Stimulated activated CD4-positive, alpha-beta T cell treated with anti-CD3 and anti-CD28 coated beads, Interleukin-15, amount 100 ng/mL, for 48 hours (primary cell): Measurements from ENCODE around the gene MACROH2A1.

Experiments used
- DNase-seq, 2 donors: peaks; one replicate each; pipeline ENCODE4 v3.0.0-alpha.2; 2020; ENCODE audit warnings: low read depth in 2 of 2

Gene MACROH2A1

DNA sequence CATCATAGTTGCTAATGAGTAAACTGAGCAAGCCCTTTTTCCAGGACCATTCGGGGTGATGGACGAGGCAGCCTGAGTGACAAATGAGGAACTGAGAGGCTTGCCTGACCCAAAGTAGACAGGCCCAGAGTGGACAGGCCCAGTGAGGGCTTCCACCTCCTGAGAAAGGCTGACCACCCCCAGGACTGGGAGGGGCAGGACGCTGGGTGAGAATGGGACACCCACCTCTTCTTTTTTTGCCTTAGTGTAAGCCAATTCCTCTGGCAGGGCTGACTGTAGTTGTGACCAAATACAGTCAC lies 68.3 kb downstream of the MACROH2A1 start:
- no peak for DNase-seq

DNA sequence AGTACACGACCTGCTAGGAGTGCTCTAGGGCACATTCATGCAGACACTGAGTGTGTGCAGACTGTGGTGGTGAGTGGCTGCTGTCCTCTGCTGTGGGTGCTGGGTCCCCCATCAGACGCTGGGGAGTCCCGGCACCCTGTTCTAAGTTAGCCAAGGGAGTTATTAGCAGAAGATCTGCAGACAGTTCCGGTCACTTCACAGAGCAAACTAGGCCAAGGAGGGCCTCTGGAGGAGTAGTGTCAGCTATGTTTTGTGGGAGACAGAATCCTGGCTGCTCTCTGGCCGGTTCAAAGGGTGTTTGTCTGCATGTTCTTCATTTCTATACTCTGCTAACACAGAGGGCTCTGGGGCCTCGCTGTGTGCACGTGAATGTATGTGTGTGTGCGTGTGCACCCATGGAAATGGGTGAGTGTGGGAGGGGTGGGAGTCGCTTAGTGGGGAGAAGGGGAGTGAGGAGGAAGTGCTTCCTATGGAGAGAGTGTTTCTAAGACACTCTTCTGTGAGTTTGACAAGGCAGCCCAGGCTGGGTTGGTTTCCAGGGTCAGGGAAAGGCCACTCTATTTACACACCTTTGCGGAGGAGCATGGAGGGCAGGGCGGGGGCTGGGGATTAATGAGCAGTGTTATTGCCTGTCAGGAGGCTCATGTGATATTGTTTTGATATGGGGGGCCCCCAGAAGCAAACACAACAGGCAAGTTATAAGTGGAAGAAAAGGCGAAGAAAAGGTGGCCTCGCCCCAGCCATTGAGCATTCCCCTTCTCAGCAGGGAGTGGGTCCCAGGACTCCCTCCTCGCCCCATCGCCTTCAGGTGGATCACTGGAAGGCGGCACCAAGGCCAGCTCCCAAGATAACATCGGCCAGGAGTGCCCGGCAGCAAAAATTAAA lies 68.9 kb downstream of the MACROH2A1 start:
- DNase-seq, result no peak

DNA sequence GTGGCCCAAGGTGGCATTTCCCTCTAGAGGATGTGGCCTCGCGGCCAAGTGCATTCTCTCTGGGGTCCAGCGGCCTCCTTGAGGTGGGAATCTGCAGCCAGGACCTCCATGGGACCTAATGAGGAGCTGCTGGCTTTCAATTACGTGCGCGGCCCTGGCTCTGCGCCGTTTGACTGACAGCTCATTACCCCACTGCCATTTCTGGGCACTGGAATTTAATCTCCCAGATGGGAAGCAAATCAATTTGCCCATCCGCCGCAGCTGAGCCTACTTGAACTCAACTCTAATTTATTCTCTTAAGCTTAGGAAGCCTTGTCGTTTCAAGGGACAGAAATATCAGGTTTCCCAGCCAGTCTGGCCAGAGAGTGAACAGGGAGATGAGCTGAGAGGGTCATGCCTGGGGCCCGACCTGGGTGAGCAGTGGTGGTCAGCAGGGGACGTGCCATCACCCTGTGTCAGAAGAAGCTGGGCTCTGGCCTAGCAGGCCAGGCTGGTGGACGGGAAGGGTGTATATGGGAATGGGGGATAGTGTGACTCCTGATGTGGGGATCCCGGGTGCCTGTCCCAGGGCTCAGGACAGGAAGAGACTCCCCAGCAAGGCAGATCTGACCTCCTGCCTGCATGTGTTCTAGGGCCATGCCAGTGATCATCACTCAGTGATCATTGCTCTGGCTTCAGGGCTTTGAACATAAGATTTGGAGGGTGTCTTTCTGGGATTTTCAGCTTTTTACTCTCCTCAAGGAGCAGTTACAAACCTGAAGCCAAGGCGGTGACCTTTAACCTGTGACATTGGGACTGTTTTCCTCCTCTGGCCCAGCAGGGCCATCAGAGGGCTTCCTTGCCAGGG lies 69.7 kb downstream of the MACROH2A1 start:
- no peak for DNase-seq

DNA sequence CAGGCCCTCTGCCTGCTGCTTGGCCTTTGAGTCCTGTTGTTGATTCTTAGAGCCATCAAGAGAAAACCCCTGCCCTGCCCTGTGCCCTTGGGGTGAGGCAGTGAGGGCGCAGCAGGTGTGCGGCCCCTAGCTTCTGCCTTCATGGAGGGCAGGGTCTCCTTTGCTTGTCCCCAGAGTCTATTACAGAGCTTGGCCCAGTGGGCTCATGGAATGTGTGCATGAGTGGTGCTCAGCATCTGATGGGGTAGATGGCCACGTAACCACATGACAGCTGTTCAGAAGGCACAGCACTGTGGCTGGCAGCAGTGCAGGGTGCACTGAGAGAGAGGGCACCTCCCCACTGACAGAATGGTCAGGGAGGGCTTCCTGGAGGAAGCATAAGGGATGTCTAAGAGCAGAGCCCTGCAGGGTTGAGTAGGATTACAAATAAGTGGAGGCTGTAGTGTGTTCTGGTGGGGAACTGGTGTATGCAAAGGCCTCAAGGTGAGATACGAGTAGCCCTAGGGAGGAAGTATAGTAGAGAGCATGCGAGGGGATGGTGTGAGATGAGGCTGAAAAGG lies 70.8 kb downstream of the MACROH2A1 start:
- no peak for DNase-seq

DNA sequence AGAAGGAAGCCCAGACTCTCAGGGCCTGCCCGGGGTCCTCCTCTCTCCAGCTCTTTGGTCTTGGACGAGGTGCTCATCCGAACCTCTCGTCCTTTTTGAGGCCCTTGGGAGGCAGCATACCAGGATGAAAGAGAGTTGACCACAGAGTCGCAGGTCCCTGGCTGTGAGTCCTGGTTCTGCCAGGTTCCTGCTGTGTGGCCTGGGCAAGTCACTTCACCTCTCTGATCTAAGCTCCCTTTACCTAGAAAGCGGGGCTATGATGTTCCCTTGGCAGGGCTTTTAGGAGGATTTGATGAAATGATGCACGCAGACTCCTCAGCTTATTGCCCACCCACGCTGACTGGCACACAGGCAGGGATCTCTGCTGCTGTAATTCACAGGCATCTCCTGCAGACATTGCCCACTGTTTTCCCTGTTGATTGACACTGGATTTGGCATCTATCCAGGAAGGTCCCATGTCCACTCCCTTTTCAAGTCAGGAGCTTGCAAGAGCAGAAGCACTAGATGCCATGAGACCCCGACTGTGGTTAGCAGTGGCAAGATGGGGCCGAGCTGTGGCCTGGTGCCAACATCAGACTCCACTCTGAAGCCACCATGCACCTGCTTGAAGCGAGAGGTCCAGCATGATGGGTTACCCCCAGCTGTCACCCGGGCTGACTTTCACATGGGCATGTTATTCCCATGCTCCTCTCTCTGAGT lies 71.5 kb downstream of the MACROH2A1 start:
- DNase-seq, result no peak

DNA sequence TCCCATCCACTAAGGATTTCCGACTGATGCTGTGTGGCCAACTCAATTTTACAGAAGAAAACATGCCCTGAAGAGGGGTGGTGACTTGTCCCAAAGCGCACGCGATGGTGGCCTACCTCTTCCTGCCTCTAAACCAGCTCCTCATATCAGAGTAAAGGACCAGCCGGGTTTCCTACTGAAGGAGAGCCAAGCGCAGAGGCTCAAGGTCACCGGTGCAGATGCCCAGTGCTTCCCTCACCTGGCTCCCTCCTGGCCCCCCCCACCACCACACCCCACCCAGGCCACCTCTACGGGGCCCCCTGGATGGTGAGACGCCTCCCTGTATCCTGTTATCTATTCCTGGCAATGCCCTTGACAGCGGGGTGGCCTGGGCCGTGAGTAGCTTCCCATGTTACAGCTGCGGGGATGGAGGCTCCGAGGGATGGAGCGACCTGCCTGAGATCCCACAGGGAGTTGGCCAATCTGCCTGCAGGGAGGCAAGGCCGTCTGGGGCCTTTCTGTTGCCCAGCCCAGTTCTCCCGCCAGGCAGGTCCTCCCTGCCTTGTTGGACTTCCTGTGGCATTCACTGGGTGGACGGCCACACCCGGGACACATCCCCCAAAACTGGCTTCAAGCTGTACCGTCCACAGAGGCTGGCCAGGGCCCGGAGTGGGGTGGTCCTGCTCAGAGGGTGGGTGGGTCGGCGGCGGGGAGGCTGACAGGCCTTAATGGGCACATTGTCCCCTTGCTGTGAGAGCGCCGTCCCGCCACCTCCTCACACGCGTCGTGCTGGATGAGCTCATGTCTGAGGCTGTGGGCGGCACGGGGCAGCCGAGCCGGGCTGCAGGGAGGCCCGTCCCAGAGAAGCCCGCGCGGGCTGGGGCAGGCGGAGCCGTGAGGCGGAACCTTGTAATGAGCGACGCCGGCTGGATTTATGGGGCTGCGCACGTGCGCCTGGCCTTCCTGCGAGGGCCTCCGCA lies 72.5 kb downstream of the MACROH2A1 start:
- no peak for DNase-seq

DNA sequence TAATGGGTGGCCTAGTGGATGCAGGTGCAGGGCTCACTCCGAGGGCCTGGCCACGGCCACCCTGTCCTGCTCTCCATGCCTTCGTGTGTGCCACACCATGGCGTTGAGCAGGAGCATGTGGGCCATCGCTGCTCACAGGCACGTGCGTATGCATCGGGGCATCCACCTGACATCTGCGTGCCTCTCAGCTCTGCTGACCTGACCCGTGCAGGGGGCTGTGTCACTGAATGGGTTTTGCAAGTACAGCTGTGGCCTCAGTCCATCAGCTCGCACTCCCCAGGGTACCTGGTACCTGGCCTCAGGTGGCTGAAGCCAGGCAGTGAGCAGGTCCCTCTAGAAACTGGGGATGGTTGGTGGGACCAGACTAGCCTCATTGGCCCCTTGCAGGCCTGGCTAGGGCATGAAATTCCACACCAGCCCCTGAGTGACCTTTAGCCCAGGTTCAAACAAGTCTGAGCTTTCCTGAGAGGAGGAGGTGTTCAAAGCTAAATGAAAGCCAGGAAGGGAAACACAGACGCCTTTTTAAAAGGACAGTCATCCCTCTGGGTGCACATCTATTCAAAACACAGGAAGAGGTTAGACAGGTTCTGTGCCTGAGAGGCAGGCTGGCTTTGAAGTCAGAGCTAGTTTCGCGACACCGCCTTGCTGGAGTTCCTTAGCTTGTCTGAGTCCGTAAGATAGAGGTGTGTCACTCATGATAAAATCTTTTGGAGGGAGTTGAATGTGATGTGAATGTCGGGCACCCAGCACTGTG lies 74.0 kb downstream of the MACROH2A1 start:
- DNase-seq, result no peak

DNA sequence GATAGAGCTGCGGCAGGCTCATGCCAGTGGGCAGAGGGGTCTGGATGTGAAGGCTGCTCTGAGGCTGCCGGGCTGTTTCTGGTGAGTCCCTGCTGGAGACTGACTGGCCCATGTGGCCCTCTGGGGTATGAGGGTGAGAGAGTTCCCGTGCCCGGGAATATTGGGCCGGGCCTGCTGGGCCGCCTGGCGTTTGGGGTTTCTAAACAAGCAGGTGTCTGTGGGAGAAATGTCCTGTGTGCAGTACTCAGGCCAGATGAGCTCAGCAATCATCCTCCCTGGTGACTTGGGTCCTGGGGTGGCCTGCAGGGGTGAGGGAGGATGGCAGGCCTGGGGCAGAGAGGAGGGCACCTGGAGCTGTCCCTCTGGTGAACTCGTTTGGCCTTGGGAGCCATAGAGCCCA lies 74.9 kb downstream of the MACROH2A1 start:
- DNase-seq, result no peak

DNA sequence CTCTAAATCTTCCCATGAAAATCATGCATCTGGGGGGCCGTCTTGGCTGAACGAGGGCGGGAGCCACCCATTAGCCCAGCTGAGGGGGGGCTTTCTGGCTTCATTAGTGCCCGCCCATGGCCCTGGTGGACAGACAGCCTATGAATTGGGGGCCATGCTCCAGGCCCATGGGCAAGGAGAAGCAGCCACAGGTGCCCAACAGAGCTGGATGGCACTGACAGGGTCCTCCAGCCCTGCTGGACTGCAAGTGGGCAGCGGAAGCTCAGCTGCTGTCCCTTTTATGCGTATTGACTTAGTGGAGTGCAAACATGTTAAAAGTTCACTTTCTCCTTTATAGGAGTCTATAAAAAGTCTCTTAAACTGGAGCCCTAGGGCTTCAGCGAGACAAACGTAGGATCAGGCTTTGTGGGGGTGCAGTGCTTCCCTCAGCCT lies 75.3 kb downstream of the MACROH2A1 start:
- no peak for DNase-seq

DNA sequence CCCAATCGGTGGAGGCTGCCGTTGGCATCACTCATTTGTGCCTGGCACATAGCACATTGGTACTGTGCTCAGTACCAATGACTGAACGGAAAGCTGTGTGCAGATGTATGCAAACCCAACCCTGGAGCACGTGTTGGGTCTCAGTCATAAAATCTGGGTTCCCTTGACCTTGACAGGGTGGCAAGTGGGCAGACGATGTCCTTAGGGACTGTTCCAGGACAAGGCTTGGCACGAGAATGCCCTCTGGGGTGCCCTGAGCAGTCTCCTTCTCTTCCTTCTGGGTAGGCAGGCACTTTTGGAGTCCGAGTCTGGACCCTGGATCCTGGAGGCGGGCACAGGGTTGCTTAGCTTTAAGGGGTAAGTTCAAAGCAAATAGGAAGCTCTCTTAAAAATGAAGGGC lies 75.8 kb downstream of the MACROH2A1 start:
- no peak for DNase-seq

DNA sequence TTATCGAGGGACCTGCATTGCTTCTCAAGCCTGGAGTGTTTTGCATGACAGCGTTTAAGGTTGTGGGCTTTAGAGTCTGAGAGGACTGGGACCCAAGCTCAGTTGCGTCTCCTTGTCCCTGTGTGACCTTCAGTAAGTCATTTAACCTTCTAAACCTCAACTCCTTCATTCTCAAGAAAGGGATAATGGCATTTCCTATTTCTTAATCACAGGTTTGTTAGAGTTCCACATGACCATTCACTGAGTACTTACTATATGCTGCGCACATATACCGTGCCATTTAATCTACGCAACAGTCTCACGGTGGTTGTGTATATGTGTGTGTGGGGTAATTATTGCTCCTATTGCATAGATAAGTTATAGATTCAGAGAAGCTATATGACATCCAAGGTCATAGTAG lies 76.3 kb downstream of the MACROH2A1 start:
- DNase-seq, result no peak

DNA sequence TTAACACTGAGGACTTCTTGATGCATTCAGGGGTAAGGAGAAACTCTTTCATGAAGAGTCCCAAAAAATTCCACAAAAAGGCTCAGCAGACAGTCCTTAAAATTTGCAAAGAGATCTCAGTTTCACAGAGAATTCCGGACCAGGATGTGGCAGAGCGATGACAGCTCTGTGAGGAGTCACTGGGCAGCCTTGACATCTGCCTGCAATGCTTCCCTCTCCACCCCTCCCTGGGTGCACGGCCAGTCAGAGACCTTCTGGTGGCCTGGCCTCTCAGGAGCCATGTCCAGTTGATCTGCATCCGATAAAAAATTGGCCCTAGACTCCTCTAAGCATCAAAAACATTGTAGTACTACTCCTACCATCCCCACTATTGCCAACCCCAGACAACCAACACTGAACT lies 76.8 kb downstream of the MACROH2A1 start:
- DNase-seq, result no peak

DNA sequence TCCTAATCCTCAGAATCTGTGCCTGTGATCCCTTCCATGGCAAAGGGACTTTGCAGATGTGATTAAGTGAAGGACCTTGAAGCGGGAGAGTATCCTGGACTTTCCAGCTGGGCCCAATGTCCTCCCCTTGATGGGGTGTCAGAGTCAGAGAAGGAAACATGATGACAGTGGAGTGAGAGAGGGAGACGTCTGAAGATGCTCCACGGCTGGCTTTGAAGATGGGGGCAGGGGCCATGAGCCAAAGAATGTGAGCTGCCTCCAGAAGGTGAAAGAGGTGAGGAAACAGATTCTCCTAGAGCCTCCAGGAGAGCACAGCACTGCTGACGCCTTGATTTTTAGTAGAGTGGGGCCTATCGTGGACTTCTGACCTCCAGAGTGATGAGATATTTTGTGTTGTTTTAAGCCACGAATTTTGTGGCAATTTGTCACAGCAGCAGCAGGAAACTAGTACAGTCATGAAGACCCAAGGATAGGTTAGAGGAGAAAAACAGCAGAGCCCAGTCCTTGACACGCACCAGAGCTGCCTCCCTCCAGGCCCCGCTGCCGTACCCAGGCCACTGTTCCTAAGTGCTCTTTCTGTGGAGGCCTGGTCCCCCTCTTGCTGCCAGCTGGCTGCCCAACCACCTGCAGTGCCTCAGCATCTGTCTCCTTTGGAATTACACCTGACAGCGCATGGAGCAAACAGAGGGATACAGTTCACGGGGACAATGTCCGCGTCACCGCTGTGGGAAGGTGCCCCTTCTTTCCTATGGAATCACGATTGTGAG lies 78.1 kb downstream of the MACROH2A1 start:
- DNase-seq, result no peak

DNA sequence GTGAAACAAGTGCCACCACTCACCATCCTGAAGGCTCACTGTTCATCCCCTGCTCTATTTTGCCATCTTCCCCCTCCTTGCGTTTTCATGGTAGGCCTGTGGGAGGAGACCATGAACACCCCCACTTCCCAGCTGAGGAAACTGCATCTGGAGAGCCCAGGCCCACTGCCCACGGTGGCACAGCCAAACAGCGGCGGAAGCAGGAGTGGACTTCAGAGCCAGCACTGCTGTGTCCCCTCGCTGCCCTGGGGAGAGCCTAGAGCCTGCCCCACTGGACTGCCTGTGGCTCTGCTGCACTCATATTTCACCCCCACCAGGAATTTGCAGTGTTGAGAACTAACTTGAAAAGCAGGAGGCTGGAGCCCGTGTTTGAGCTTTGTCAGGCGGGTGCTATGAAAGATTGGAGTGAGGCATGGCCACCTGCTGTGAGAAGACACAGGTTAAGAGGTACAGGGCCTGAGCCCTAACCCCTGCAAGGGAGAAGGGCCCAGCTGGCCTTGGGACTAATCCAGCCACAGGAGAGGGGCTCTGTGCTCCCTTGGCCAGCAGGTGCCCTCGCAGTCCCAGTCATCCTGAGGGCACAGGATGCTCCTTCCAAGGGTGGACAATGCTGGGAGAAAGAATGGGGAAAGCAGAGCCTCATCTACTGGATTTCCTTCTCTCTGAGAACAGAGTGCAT lies 79.0 kb downstream of the MACROH2A1 start:
- no peak for DNase-seq

DNA sequence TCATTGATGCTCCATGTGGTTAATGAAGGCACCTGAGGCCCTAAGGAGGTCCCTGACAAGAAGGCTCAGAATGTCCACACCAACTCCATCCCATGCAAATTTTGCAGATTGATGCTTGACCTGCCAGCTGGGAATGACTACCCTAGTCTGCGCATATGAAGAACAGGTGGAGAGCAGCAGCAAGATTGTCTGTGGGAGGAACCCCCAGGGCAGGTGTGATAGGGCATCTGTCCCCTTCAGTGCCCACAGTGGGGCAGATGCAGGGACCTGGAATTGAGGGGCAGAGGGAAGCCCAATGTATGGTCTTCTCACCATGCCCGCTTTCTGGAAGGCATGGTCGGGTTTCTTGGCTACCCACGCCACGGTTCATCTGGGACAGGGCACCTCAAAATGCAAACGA lies 79.6 kb downstream of the MACROH2A1 start:
- DNase-seq, result no peak

DNA sequence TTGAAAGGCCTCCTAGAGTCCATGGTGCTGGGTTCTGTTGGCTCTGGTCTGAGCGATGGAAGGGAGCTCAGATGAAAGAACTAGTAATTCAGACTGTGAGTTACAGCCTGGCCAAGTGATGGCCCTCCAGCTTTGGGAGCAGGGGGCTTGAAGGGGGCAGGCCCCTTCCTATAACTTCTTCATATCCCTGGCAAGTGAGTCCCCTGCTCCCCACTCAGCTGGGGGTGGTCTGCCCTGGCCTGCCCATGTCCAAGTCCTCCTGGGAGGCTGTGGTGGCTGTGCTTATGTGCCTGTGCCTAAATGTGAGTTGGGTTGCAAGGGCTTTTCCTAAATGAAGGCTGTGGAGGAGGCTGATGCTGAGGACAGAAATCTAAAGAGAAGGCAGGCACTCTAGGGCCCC lies 80.1 kb downstream of the MACROH2A1 start:
- DNase-seq, result no peak

DNA sequence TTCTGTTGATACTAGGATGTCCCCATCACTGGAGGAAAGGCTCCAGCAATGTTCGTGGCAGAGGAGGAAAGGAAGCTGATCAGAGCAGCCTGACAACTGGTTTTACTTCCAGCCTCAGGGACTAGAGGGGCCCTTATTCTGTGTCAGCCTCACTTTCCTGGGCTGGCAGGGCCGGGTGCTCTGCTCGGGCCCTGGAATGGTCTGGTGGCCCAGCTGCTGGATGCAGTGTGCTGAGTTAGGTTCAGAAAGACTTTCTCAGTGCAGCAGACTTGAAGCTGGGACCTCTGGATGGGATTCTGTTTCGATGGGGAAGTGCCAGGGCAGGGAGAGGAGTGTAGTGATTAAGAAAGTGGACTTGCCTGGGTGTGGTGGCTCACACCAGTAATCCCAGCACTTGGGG lies 81.0 kb downstream of the MACROH2A1 start:
- DNase-seq, result no peak

DNA sequence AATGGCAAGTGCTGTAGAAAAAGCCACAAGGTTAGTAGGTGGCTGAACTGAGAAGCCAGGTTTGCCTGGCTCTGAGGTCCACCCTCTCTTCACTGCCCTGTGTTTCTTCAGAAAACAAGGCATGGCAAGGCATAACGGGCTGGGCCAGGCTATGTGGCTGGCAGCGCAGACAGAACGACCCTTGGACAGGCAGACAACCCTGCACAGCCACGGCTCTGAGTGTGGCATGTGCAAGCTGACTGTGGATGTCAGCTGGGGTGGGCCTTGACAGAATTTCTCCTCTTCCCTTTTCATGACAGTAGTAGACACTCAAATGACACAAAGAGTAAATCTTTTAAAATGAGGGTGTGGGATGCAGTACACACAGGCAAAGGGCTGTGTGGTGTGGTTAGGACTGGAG lies 81.7 kb downstream of the MACROH2A1 start:
- no peak for DNase-seq

DNA sequence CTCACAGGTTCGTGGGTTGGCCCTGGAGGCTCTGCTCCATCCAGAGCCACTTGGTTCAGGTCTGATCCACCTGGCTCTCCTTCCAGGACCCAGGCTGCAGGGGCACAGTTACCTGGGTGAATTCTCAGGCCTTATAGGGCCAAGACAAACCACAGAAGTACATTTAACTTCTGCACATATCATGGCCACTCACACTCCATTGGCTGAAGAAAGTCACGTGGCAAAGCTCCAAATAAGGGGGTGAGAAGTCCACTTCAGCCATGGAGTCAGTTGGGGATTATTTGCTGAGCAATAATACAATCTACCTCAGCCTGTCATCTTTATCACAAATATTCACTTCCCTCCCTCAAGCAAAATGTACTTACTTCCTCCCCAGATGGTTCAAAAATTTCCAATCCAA lies 83.6 kb downstream of the MACROH2A1 start:
- DNase-seq, result no peak
